GM12874 (cell line): ENCODE results near the gene ITGA11.

ENCODE experiments used
- CTCF ChIP-seq: IDR thresholded peaks from 2 replicates; pipeline ENCODE4 v1.5.1; 2011; ENCODE audit warnings: low read depth, mild to moderate bottlenecking, control low read depth, low read length, moderate library complexity; ENCODE audit not compliant: insufficient read depth

The ITGA11 gene

GRCh38 chr15:68367226-68367625 is 64.7 kb downstream of the ITGA11 start:
- TF ChIP-seq CTCF = no peak

GRCh38 chr15:68366314-68366713 is 65.6 kb downstream of the ITGA11 start:
- no peak for TF ChIP-seq CTCF

- no peak for TF ChIP-seq CTCF
These were observed 66.2 kb downstream of the ITGA11 start for GRCh38 chr15:68365770-68366169.

GRCh38 chr15:68365140-68365745 is 66.7 kb downstream of the ITGA11 start:
- TF ChIP-seq CTCF = no peak

GRCh38 chr15:68364660-68365035 is 67.3 kb downstream of the ITGA11 start:
- no peak for TF ChIP-seq CTCF

- TF ChIP-seq CTCF = no peak
These were observed 67.8 kb downstream of the ITGA11 start for GRCh38 chr15:68364028-68364659.

GRCh38 chr15:68363353-68363752 is 68.6 kb downstream of the ITGA11 start:
- TF ChIP-seq CTCF = no peak
